ENCODE results near the gene MSI2.

MSI2 gene

GRCh38 chr17:57282296-57282695, 26.0 kb downstream of the MSI2 start:
- H3K4me3 ChIP-seq (ENCODE audit: low read depth, low read length) = no peak overlapping the region
- no peak for DNase-seq (ENCODE audit: low read depth)

GRCh38 chr17:57283203-57283971, 27.1 kb downstream of the MSI2 start:
- H3K4me3 ChIP-seq (ENCODE audit: low read depth, low read length) = no peak overlapping the region
- no peak for DNase-seq (ENCODE audit: low read depth)
- no peak for TF ChIP-seq CTCF (IDR thresholded peaks at IDR 0.05; ENCODE audit: insufficient read depth, low read depth, low read length, missing control alignments)

More at GRCh38 chr17:57282296-57282695, 26.0 kb downstream of the MSI2 start:
- TF ChIP-seq CTCF (IDR thresholded peaks at IDR 0.05; ENCODE audit: insufficient read depth, low read depth, low read length, missing control alignments) = no peak

GRCh38 chr17:57284583-57284982, 28.3 kb downstream of the MSI2 start:
- H3K4me3 ChIP-seq (ENCODE audit: low read depth, low read length) = no peak overlapping the region
- DNase-seq (ENCODE audit: low read depth) = no peak
- no peak for TF ChIP-seq CTCF (IDR thresholded peaks at IDR 0.05; ENCODE audit: insufficient read depth, low read depth, low read length, missing control alignments)

GRCh38 chr17:57284984-57285646, 28.8 kb downstream of the MSI2 start:
- peak; percentile 63 for DNase-seq (ENCODE audit: low read depth)
- no peak overlapping the region; the same call in none of the 2 replicates for H3K4me3 ChIP-seq (ENCODE audit: low read depth, low read length)
- no peak for TF ChIP-seq CTCF (IDR thresholded peaks at IDR 0.05; ENCODE audit: insufficient read depth, low read depth, low read length, missing control alignments)

GRCh38 chr17:57285701-57286100, 29.4 kb downstream of the MSI2 start:
- H3K4me3 ChIP-seq (ENCODE audit: low read depth, low read length) = no peak overlapping the region; the same call in 1 of the 2 replicates
- no peak for DNase-seq (ENCODE audit: low read depth)
- no peak for TF ChIP-seq CTCF (IDR thresholded peaks at IDR 0.05; ENCODE audit: insufficient read depth, low read depth, low read length, missing control alignments)

GRCh38 chr17:57286399-57287105, 30.2 kb downstream of the MSI2 start:
- no peak for TF ChIP-seq CTCF (IDR thresholded peaks at IDR 0.05; ENCODE audit: insufficient read depth, low read depth, low read length, missing control alignments)
- no peak overlapping the region for H3K4me3 ChIP-seq (ENCODE audit: low read depth, low read length)
- DNase-seq (ENCODE audit: low read depth) = no peak
